GM23338 (cell line): ENCODE data around the gene PPP1R2. TPM values are rescaled to one million over a fixed set of nuclear protein-coding genes. Genes with fewer than 3 reads are reported as not detected.

Source experiments
- ATAC-seq: fragments of 200-7000 bp; cut with Tn5 transposase; 3 replicates; pipeline ENCODE4 v1.9.1; 2020
- DNase-seq: peaks from one replicate; pipeline ENCODE4 v3.0.0-alpha.2; 2015; ENCODE audit warnings: low spot score
- H2AFZ ChIP-seq: fragments of 200-600 bp; sonication (generic); 2 replicates; pipeline ENCODE4 v1.8.0; 2016; ENCODE audit warnings: antibody characterized with exemption, mild to moderate bottlenecking, moderate library complexity
- H3F3A ChIP-seq: fragments of 200-600 bp; sonication (generic); replicated peaks from 2 replicates; pipeline ENCODE4 v1.8.0; 2017; ENCODE audit warnings: antibody characterized with exemption, mixed run types, low read depth
- H3K27ac ChIP-seq: fragments of 200-600 bp; sonication (generic); 2 replicates; pipeline ENCODE4 v1.6.1; 2016; ENCODE audit warnings: low read depth
- H3K27me3 ChIP-seq: fragments of 200-600 bp; sonication (generic); 2 replicates; pipeline ENCODE4 v1.8.0; 2016; ENCODE audit warnings: mild to moderate bottlenecking, mixed run types, moderate library complexity; ENCODE audit not compliant: insufficient read depth
- H3K36me3 ChIP-seq: fragments of 200-600 bp; sonication (generic); 2 replicates; pipeline ENCODE4 v1.8.0; 2016; ENCODE audit warnings: mild to moderate bottlenecking; ENCODE audit not compliant: insufficient read depth
- H3K4me1 ChIP-seq: fragments of 200-600 bp; sonication (generic); 2 replicates; pipeline ENCODE4 v1.8.0; 2016; ENCODE audit warnings: mild to moderate bottlenecking, moderate library complexity; ENCODE audit not compliant: insufficient read depth
- H3K4me2 ChIP-seq: fragments of 200-600 bp; sonication (generic); 2 replicates; pipeline ENCODE4 v1.7.1; 2017; ENCODE audit warnings: mixed run types
- H3K4me3 ChIP-seq: fragments of 200-600 bp; sonication (generic); 2 replicates; pipeline ENCODE4 v1.6.1; 2016; ENCODE audit warnings: mixed run types
- H3K79me2 ChIP-seq: fragments of 200-600 bp; sonication (generic); replicated peaks from 2 replicates; pipeline ENCODE4 v1.8.0; 2017; ENCODE audit warnings: mild to moderate bottlenecking; ENCODE audit not compliant: insufficient read depth
- H3K9me2 ChIP-seq: fragments of 200-600 bp; sonication (generic); 2 replicates; pipeline ENCODE4 v1.8.0; 2017; ENCODE audit not compliant: insufficient read depth
- H4K20me1 ChIP-seq: fragments of 200-600 bp; sonication (generic); replicated peaks from 2 replicates; pipeline ENCODE4 v1.8.0; 2017; ENCODE audit warnings: mild to moderate bottlenecking; ENCODE audit not compliant: insufficient read depth
- H3K27ac Mint-ChIP-seq: 2 replicates; pipeline ENCODE4 v1.8.0; 2020; ENCODE audit warnings: inconsistent platforms, mild to moderate bottlenecking, moderate library complexity, mixed read lengths
- H3K27me3 Mint-ChIP-seq: 3 replicates; pipeline ENCODE4 v1.8.0; 2022; ENCODE audit warnings: low read depth, mild to moderate bottlenecking, moderate library complexity, mixed read lengths, inconsistent platforms; ENCODE audit not compliant: insufficient read depth, poor library complexity
- H3K36me3 Mint-ChIP-seq: 3 replicates; pipeline ENCODE4 v1.8.0; 2021; ENCODE audit warnings: low read depth, mild to moderate bottlenecking, inconsistent platforms, moderate library complexity, mixed read lengths
- H3K4me1 Mint-ChIP-seq: 3 replicates; pipeline ENCODE4 v1.8.0; 2020; ENCODE audit warnings: mild to moderate bottlenecking, inconsistent platforms, mixed read lengths
- H3K4me3 Mint-ChIP-seq: 3 replicates; pipeline ENCODE4 v1.8.0; 2021; ENCODE audit warnings: moderate library complexity, mild to moderate bottlenecking, inconsistent platforms, mixed read lengths
- H3K9me3 Mint-ChIP-seq: 3 replicates; pipeline ENCODE4 v1.8.0; 2020; ENCODE audit warnings: moderate library complexity, mild to moderate bottlenecking, inconsistent platforms, mixed read lengths
- CREB1 ChIP-seq: fragments of 250-450 bp; sonication (Bioruptor Pico); IDR thresholded peaks from 2 replicates; pipeline ENCODE4 v1.5.0; 2020; ENCODE audit warnings: low read depth, mild to moderate bottlenecking, moderate library complexity
- CTCF ChIP-seq, 2 experiments: fragments of 200-600 bp in 1 of 2; sonication (generic) in 1 of 2; conservative IDR thresholded peaks; 2 replicates each; pipeline versions ENCODE4 v1.5.1 to v1.6.1; 2016 to 2017; ENCODE audit warnings: antibody characterized with exemption in 2 of 2, low read depth in 2 of 2, mild to moderate bottlenecking in 2 of 2, moderate library complexity in 1 of 2
- ETS1 ChIP-seq: IDR thresholded peaks from 2 replicates; pipeline ENCODE4 v1.6.1; 2016; ENCODE audit warnings: antibody characterized with exemption
- EZH2 ChIP-seq: fragments of 200-600 bp; sonication (generic); IDR thresholded peaks from one replicate; pipeline ENCODE4 v1.8.0; 2017; ENCODE audit warnings: antibody characterized with exemption, mild to moderate bottlenecking, low read depth; ENCODE audit not compliant: unreplicated experiment
- EZH2phosphoT487 ChIP-seq: fragments of 200-600 bp; sonication (generic); IDR thresholded peaks from one replicate; pipeline ENCODE4 v1.8.1; 2018; ENCODE audit warnings: antibody characterized with exemption; ENCODE audit not compliant: unreplicated experiment
- JUNB ChIP-seq: IDR thresholded peaks from one replicate; pipeline ENCODE4 v1.6.1; 2016; ENCODE audit warnings: antibody characterized with exemption; ENCODE audit not compliant: unreplicated experiment
- NANOG ChIP-seq: IDR thresholded peaks from 2 replicates; pipeline ENCODE4 v1.6.1; 2016; ENCODE audit warnings: antibody characterized with exemption, borderline replicate concordance
- POLR2AphosphoS5 ChIP-seq: IDR thresholded peaks from 2 replicates; pipeline ENCODE4 v1.6.1; 2016; ENCODE audit warnings: antibody characterized with exemption, low read depth
- REST ChIP-seq: IDR thresholded peaks from one replicate; pipeline ENCODE4 v1.6.1; 2018; ENCODE audit warnings: antibody characterized with exemption; ENCODE audit not compliant: unreplicated experiment
- STAT1 ChIP-seq: IDR thresholded peaks from one replicate; pipeline ENCODE4 v1.6.1; 2016; ENCODE audit warnings: antibody characterized with exemption; ENCODE audit not compliant: unreplicated experiment
- ZNF114 ChIP-seq: fragments of 250-450 bp; sonication (Bioruptor Pico); IDR thresholded peaks from 2 replicates; pipeline ENCODE4 v1.5.0; 2020; ENCODE audit warnings: mild to moderate bottlenecking, moderate library complexity
- ZNF331 ChIP-seq: fragments of 250-450 bp; sonication (Bioruptor Pico); IDR thresholded peaks from 2 replicates; pipeline ENCODE4 v1.5.0; 2020; ENCODE audit warnings: low read depth, mild to moderate bottlenecking, moderate library complexity
- ZNF462 ChIP-seq: fragments of 250-450 bp; sonication (Bioruptor Pico); IDR thresholded peaks from 2 replicates; pipeline ENCODE4 v1.5.0; 2020; ENCODE audit warnings: mild to moderate bottlenecking, moderate library complexity
- polyA plus RNA-seq: library from polyadenylated mRNA; unstranded; fragments of >200 nt; fragmentation: Nextera tagmentation; extraction: Ambion mirVana; gene quantifications from 2 replicates; pipeline ENCODE4 v1.2.1, GENCODE V29; 2016
- total RNA-seq: library from RNA; depleted of rRNA; stranded (reverse); fragments of >200 nt; shearing (Covaris generic); gene quantifications from 2 replicates; pipeline ENCODE4 v1.2.3, GENCODE V29; 2014

Gene PPP1R2
- total and polyA plus RNA-seq, 2 experiments from 2014 or later, result 45.9 to 46.8 TPM

GRCh38 chr3:195508185-195508584 lies 34.9 kb downstream of the PPP1R2 start:
- H3F3A ChIP-seq, result no peaks in the 10 kb centered on the region
- Mint-ChIP-seq H3K36me3 (peaks cover 2% of the 10 kb centered on the region; the same call in 1 of the 3 replicates), H3K27me3 (no peaks in the 10 kb centered on the region), H3K27ac (no peak overlapping the region), H3K4me3 (no peak overlapping the region), H3K9me3 (no peaks in the 10 kb centered on the region), H3K4me1 (no peaks in the 10 kb centered on the region)
- H4K20me1 ChIP-seq, result no peaks in the 10 kb centered on the region
- H3K79me2 ChIP-seq, result no peaks in the 10 kb centered on the region
- no peak overlapping the region for H2AFZ ChIP-seq
- no peaks in the 10 kb centered on the region for H3K9me2 ChIP-seq
- no peaks in the 10 kb centered on the region for H3K36me3 ChIP-seq
- H3K27me3 ChIP-seq, result no peaks in the 10 kb centered on the region
- TF ChIP-seq CTCF (conservative IDR thresholded peaks at IDR 0.05; ENCODE audit: low read depth in 2 of 2), result no peak
- TF ChIP-seq ETS1, result no peak
- no peak for TF ChIP-seq POLR2AphosphoS5
- TF ChIP-seq EZH2phosphoT487, result no peak
- TF ChIP-seq NANOG, result no peak
- TF ChIP-seq STAT1, result no peak
- TF ChIP-seq ZNF462 (CRISPR knock-in tag), result no peak
- TF ChIP-seq ZNF331 (CRISPR knock-in tag), result no peak
- TF ChIP-seq ZNF114, result no peak
- no peak for TF ChIP-seq REST
- TF ChIP-seq JUNB, result no peak
- TF ChIP-seq CREB1 (CRISPR knock-in tag), result no peak
- no peak for TF ChIP-seq EZH2
- ATAC-seq (no peak), DNase-seq (no peak)
- H3K27ac ChIP-seq, result no peak overlapping the region
- no peak overlapping the region for H3K4me3 ChIP-seq
- H3K4me2 ChIP-seq, result no peak overlapping the region
- H3K4me1 ChIP-seq, result no peaks in the 10 kb centered on the region
